OCI-LY7 (cell line): ENCODE data around the gene FMN1.

ENCODE experiments used
- CTCF ChIP-seq: fragments of 200-600 bp; sonication (generic); conservative IDR thresholded peaks from 2 replicates; pipeline ENCODE4 v1.5.1; 2014; ENCODE audit warnings: mild to moderate bottlenecking, antibody characterized with exemption, low read length, moderate library complexity, mixed read lengths
- EZH2phosphoT487 ChIP-seq: fragments of 200-600 bp; sonication (generic); IDR thresholded peaks from 2 replicates; pipeline ENCODE4 v1.6.1; 2018; ENCODE audit warnings: low read depth, borderline replicate concordance, mild to moderate bottlenecking, mixed run types, antibody characterized with exemption, low read length, moderate library complexity, mixed read lengths

- TF ChIP-seq CTCF: no peak
- TF ChIP-seq EZH2phosphoT487: no peak
Observed at GRCh38 chr15:32977506-32977905, 217.0 kb downstream of the FMN1 start.
